ENCODE data around the gene CHN2.

The CHN2 gene

DNA sequence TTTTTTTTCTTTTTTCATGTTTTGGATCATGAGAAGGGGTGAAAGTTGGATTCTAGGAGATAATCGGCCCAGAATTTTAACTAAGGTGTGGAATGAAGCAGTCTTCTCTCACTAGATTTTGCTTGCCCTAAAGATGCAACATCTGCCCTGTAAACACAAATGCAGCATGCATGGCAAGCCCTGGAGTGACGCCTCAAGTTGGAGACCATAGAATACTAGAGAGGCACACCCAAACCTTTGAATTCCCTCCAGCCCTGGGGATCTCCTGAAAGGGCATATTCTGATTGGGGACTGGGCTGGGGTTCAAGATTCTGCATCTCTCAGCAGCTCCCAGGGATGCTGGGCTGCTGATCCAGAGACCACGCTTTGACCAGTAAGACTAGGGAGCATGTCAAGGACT, 241.3 kb downstream of the CHN2 start:
- TF ChIP-seq, protein P1, sequence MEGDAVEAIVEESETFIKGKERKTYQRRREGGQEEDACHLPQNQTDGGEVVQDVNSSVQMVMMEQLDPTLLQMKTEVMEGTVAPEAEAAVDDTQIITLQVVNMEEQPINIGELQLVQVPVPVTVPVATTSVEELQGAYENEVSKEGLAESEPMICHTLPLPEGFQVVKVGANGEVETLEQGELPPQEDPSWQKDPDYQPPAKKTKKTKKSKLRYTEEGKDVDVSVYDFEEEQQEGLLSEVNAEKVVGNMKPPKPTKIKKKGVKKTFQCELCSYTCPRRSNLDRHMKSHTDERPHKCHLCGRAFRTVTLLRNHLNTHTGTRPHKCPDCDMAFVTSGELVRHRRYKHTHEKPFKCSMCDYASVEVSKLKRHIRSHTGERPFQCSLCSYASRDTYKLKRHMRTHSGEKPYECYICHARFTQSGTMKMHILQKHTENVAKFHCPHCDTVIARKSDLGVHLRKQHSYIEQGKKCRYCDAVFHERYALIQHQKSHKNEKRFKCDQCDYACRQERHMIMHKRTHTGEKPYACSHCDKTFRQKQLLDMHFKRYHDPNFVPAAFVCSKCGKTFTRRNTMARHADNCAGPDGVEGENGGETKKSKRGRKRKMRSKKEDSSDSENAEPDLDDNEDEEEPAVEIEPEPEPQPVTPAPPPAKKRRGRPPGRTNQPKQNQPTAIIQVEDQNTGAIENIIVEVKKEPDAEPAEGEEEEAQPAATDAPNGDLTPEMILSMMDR (conservative IDR thresholded peaks at IDR 0.05), result no peak
- H3K27ac ChIP-seq, result no peak overlapping the region

GRCh38 chr7:29442146-29442545, 247.6 kb downstream of the CHN2 start:
- TF ChIP-seq, protein P1 (conservative IDR thresholded peaks at IDR 0.05), result no peak
- peak overlapping the region; percentile 45 for H3K27ac ChIP-seq

- TF ChIP-seq, protein P1 (conservative IDR thresholded peaks at IDR 0.05), result no peak
- H3K27ac ChIP-seq, result no peak overlapping the region
These were observed 249.0 kb downstream of the CHN2 start for GRCh38 chr7:29443552-29443951.

- H3K27ac ChIP-seq, result no peak overlapping the region
- TF ChIP-seq, protein P1 (conservative IDR thresholded peaks at IDR 0.05), result no peak
These were observed 249.7 kb downstream of the CHN2 start for GRCh38 chr7:29444267-29444666.

DNA sequence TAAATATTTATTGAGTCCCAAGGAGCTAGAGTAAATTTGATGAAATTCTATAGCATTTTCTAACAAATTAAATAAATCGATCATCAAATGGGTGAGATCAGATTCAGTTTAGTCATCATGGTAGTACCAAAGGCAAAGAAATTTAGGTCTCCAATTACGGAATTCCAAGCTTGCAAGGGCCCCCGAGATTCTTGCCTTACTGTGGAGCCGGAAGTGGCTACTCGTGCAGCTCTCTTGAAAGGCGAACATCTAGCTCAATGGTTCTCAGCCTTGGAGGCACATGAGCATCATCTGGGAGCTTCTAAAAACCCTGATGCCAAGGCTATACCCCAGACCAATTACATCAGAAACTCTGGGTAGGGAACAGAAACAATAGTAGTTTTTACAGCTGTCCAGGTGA, 251.2 kb downstream of the CHN2 start:
- TF ChIP-seq, protein P1 (conservative IDR thresholded peaks at IDR 0.05), result no peak
- H3K27ac ChIP-seq, result no peak overlapping the region

DNA sequence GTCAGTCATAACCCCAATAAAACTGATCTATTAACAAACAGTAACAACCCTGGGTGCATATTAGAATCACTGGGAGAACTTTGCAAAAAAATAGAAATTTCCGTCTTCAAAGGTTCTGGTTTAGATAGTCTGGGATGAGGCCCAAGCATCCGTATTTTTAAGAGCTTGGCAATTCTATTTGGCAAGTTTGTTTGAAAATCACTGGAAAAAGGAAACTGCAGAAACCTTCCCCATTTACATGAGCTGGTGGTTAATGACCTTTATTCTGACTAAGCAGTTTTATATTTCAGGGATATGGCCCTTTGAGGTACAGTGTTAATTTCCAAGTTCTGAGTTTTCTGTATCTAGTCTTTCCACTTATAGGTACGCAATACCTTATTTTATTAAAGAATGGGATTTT, 253.3 kb downstream of the CHN2 start:
- TF ChIP-seq, protein P1 (conservative IDR thresholded peaks at IDR 0.05), result no peak
- H3K27ac ChIP-seq, result no peak overlapping the region

GRCh38 chr7:29449569-29450260, 255.1 kb downstream of the CHN2 start:
- TF ChIP-seq, protein P1 (conservative IDR thresholded peaks at IDR 0.05), result no peak
- peak overlapping the region; percentile 51 for H3K27ac ChIP-seq

All from VCaP (cell line).